ENCODE measurements around the gene CDHR4. TPM values are rescaled to one million over a fixed set of nuclear protein-coding genes. Genes with fewer than 3 reads are reported as not detected.

Gene CDHR4
- total and polyA plus RNA-seq, 2 of the 8 experiments (the other 6 are each of a cell fraction or from before 2014, with no cell fraction given): 0.50 to 0.60 TPM

- TF ChIP-seq CHD7 (IDR thresholded peaks at IDR 0.05; ENCODE audit: insufficient replicate concordance, low read length) (no peak), YY1 (IDR thresholded peaks at IDR 0.05; ENCODE audit: low read depth, low read length) (no peak), SIN3A (conservative IDR thresholded peaks at IDR 0.05 in 1 of 2, IDR thresholded peaks at IDR 0.05 in 1 of 2; ENCODE audit: low read depth in 1 of 2, low read length in 2 of 2) (no peak), RNF2 (IDR thresholded peaks at IDR 0.05; ENCODE audit: borderline replicate concordance, low read depth, low read length, missing control alignments, poor library complexity, severe bottlenecking) (no peak), RAD21 (IDR thresholded peaks at IDR 0.05 in 1 of 2, conservative IDR thresholded peaks at IDR 0.05 in 1 of 2; ENCODE audit: low read depth in 2 of 2, low read length in 2 of 2) (no peak), E2F6 (IDR thresholded peaks at IDR 0.05) (no peak), EP300 (IDR thresholded peaks at IDR 0.05; ENCODE audit: borderline replicate concordance in 1 of 2, low read depth in 2 of 2, low read length in 2 of 2) (no peak), HDAC6 (IDR thresholded peaks at IDR 0.05; ENCODE audit: low read depth, low read length) (no peak)
Observed at GRCh38 chr3:49747792-49748480, 51.7 kb downstream of the CDHR4 start (continued).
